Prostate gland (tissue), 2 donors: ENCODE results near the gene ABTB1. TPM values are rescaled to one million over a fixed set of nuclear protein-coding genes. Genes with fewer than 3 reads are reported as not detected.

Source experiments
- DNase-seq: peaks from one replicate; pipeline ENCODE4 v3.0.0-alpha.2; 2019; ENCODE audit warnings: low spot score
- H3K27ac ChIP-seq, 2 donors: fragments of 200-600 bp; sonication (generic); 2 replicates each; pipeline ENCODE4 v1.5.1; 2017 to 2019
- H3K27me3 ChIP-seq: fragments of 200-600 bp; sonication (generic); replicated peaks from 2 replicates; pipeline ENCODE4 v1.5.1; 2019; ENCODE audit not compliant: insufficient read depth
- H3K36me3 ChIP-seq, 2 donors: fragments of 200-600 bp; sonication (generic); 1 replicate in 1 of 2; 2 replicates in 1 of 2; pipeline versions ENCODE4 v1.5.1 to v1.8.1; 2017 to 2019
- H3K4me1 ChIP-seq: fragments of 200-600 bp; sonication (generic); replicated peaks from 2 replicates; pipeline ENCODE4 v1.5.1; 2019
- H3K4me3 ChIP-seq, 2 donors: fragments of 200-600 bp; sonication (generic); 2 replicates each; pipeline ENCODE4 v1.5.1; 2017 to 2019
- H3K9me3 ChIP-seq: fragments of 200-600 bp; sonication (generic); 2 replicates; pipeline ENCODE4 v1.5.1; 2017
- POLR2A ChIP-seq: fragments of 450-650 bp; IDR thresholded peaks from one replicate; pipeline ENCODE4 v1.6.1; 2016; ENCODE audit warnings: antibody characterized with exemption, mild to moderate bottlenecking
- POLR2AphosphoS5 ChIP-seq: sonication (generic); formaldehyde crosslinking; IDR thresholded peaks from one replicate; pipeline ENCODE4 v1.6.1; 2017; ENCODE audit warnings: antibody characterized with exemption
- WGBS: methylation state at CpG from one replicate; pipeline ENCODE4 v1.1.5; 2018; 5-methylcytosine and 5-hydroxymethylcytosine counted together
- intact Hi-C: fragments of 100-400 bp; cut with DNase I; formaldehyde crosslinking; loops from one replicate; pipeline ENCODE4 v1.14.2; 2022
- total RNA-seq, 2 donors: library from RNA; depleted of rRNA; stranded (reverse); fragments of >200 nt; gene quantifications; one replicate each; pipeline ENCODE4 v1.1.0, GENCODE V29; 2016
- TF ChIP-seq, protein P1 (sequence below), 4 experiments: fragments of 200-600 bp in 2 of 4; fragments of 450-650 bp in 2 of 4; sonication (generic) in 2 of 4; IDR thresholded peaks; 1 replicate in 3 of 4; 2 replicates in 1 of 4; pipeline ENCODE4 v1.5.1; 2016 to 2019; ENCODE audit warnings: antibody characterized with exemption in 4 of 4, mild to moderate bottlenecking in 2 of 4, moderate library complexity in 2 of 4

ABTB1 gene
- total RNA-seq, 2 donors from 2014 or later: 33.4 to 60.2 TPM

DNA sequence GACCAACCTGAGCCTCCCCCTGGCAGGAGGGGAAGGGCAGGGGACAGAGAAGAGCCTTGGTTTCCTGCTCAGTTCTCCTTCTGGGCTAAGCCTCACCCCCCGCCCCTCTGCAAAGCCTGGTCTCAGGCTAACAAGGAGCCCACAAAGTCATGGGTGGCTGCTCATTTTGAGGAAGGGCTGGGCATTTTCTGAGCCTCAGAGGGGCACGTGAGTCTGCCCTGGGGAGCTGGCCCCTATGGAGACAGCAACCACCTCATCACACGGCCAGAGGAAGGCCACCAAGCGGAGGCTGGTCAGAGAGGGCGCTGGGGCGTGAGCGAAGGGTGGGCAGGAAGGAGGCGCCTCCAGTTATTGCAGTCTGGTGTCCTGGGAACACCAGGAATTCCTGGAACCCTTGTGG lies 18.7 kb downstream of the ABTB1 start:
- TF ChIP-seq POLR2A (no peak), POLR2AphosphoS5 (no peak)
- TF ChIP-seq, protein P1, sequence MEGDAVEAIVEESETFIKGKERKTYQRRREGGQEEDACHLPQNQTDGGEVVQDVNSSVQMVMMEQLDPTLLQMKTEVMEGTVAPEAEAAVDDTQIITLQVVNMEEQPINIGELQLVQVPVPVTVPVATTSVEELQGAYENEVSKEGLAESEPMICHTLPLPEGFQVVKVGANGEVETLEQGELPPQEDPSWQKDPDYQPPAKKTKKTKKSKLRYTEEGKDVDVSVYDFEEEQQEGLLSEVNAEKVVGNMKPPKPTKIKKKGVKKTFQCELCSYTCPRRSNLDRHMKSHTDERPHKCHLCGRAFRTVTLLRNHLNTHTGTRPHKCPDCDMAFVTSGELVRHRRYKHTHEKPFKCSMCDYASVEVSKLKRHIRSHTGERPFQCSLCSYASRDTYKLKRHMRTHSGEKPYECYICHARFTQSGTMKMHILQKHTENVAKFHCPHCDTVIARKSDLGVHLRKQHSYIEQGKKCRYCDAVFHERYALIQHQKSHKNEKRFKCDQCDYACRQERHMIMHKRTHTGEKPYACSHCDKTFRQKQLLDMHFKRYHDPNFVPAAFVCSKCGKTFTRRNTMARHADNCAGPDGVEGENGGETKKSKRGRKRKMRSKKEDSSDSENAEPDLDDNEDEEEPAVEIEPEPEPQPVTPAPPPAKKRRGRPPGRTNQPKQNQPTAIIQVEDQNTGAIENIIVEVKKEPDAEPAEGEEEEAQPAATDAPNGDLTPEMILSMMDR (IDR thresholded peaks at IDR 0.05): no peak
- DNase-seq: no peak
- Histone ChIP-seq H3K4me3 (no peak overlapping the region), H3K9me3 (no peaks in the 10 kb centered on the region), H3K27ac (no peak overlapping the region), H3K4me1 (peaks cover 5% of the 10 kb centered on the region), H3K36me3 (no peaks in the 10 kb centered on the region), H3K27me3 (no peaks in the 10 kb centered on the region)
- intact Hi-C loops: loop anchor here (5.0 kb wide), 1 partner anchor 39 kb away; no protein-coding TSS in a partner anchor
- WGBS: 88% methylated on average over 8 of the region's 8 CpGs

DNA sequence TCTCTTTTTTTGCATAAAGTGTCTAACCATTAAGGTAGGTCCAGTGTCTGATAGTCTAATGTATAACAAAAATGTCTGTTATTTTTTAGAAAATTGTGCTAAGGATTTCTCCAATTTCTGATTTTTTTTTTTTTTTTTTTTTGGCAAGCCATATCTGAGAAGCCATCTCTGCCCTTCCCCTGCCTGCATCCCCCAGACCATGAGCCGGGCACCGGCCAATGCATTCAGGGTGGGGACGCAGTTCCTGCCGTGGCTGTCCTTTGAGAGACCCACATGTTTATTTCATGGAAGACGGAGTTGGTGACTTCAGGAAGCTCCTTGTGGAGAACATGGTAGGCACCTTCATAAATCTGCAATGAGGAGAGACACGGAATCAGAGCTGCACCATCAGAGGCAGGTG lies 19.2 kb downstream of the ABTB1 start:
- TF ChIP-seq POLR2A (no peak), POLR2AphosphoS5 (no peak)
- TF ChIP-seq, protein P1 (IDR thresholded peaks at IDR 0.05): no peak
- peaks cover 9% of the 10 kb centered on the region for H3K4me1 ChIP-seq
- H3K27ac ChIP-seq: no peak overlapping the region
- no peaks in the 10 kb centered on the region for H3K36me3 ChIP-seq
- no peaks in the 10 kb centered on the region for H3K9me3 ChIP-seq
- no peaks in the 10 kb centered on the region for H3K27me3 ChIP-seq
- intact Hi-C loops: loop anchor here (5.0 kb wide), 1 partner anchor 40 kb away; no protein-coding TSS in a partner anchor
- WGBS: 89% methylated on average over 6 of the region's 6 CpGs
- DNase-seq: no peak
- no peak overlapping the region for H3K4me3 ChIP-seq

DNA sequence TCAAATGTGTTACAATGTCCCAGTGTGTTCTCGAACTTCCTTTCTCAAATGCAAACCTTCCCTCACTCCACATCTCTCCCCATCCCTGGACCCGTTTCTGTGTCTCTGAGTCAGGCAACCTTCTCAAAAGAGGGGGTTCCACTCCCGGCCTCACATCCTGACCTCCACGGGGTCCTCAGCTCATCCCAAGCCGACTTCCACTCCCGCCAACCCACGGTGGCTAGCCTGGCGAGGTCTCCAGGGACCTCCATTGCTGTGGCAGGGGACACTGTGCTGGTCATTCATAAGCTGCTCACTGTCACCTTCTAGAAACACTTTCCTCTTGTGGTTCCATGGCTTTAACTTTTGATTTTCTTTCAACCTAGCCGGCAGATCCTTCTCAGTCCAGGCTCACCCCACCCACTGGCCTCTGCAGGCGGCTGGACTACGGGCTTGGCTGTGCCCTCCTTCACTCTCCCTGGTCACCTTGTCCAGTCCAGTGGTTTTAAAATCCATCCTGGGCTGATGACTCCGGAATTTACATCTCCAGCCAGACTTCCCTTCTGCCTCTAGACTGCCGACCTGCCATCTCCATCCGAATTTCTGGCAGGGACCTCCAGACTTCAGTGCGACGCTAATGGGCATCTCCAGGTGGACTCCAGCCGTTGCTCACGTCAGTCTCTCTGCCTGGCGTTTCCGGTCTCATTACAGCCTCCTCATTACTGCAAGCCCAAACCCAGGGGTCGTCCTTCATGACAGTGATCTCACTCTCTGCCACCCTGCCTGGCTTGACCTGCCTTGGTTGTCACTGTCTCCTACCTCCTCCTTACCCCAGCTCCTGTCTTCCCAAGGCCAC lies 20.0 kb downstream of the ABTB1 start:
- Histone ChIP-seq H3K27me3 (no peaks in the 10 kb centered on the region), H3K4me1 (peaks cover 16% of the 10 kb centered on the region), H3K27ac (no peak overlapping the region), H3K9me3 (no peaks in the 10 kb centered on the region), H3K4me3 (no peak overlapping the region), H3K36me3 (no peaks in the 10 kb centered on the region)
- intact Hi-C loops: loop anchor here (5.0 kb wide), 1 partner anchor 40 kb away; no protein-coding TSS in a partner anchor
- 89% methylated on average over 21 of the region's 21 CpGs for WGBS
- no peak for TF ChIP-seq POLR2A
- no peak for TF ChIP-seq POLR2AphosphoS5
- TF ChIP-seq, protein P1 (IDR thresholded peaks at IDR 0.05): no peak
- no peak for DNase-seq

DNA sequence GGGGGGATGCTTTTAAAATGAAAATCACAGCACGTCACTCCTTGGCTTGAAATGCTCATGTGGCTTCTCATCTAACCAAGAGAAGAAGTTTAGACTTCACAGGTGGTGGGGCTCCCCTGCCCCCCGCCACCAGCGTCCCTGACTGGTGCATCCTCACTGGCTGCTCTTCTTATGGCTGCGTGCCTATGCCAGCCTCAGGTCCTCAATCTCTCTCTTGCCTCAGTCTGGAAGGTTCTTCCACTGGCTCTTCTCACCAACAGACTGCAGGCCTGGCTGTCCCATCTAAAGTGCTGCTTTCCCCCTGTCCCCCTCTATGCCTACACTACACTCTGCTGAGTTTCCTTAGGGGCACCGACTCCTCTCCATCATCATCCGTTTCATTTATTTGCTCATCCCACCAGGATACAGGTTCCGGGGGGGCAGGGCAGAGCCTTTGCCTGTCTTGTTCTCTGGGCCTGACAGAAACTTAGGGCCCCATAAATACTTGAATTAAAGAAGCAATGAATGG lies 20.6 kb downstream of the ABTB1 start:
- TF ChIP-seq, protein P1 (IDR thresholded peaks at IDR 0.05): no peak
- no peak for TF ChIP-seq POLR2A
- no peak for TF ChIP-seq POLR2AphosphoS5
- DNase-seq: no peak
- intact Hi-C loops: loop anchor here (5.0 kb wide), 1 partner anchor 41 kb away; no protein-coding TSS in a partner anchor

More for the DNA sequence above, 20.6 kb downstream of the ABTB1 start:
- no peaks in the 10 kb centered on the region for H3K36me3 ChIP-seq
- no peaks in the 10 kb centered on the region for H3K27me3 ChIP-seq
- no peak overlapping the region for H3K27ac ChIP-seq
- H3K4me1 ChIP-seq: peaks cover 17% of the 10 kb centered on the region
- WGBS: 81% methylated on average over 7 of the region's 7 CpGs
- no peaks in the 10 kb centered on the region for H3K9me3 ChIP-seq
- no peak overlapping the region for H3K4me3 ChIP-seq
